HUES48 (cell line): ENCODE measurements around the gene SUCLG1.
"Not testable (repeated sequence)": the region's sequence is repeated elsewhere in the genome, so short reads cannot be mapped to it uniquely, and the experiment has no call there.

Source experiments
- H3K27ac ChIP-seq: one replicate; pipeline ENCODE4 v1.7.0; 2013; ENCODE audit warnings: low read depth, low read length, inconsistent platforms
- H3K27me3 ChIP-seq: 2 replicates; pipeline ENCODE4 v1.6.1; 2013; ENCODE audit warnings: mild to moderate bottlenecking, low read length; ENCODE audit not compliant: control insufficient read depth, insufficient read depth
- H3K36me3 ChIP-seq: 2 replicates; pipeline ENCODE4 v1.6.1; 2013; ENCODE audit warnings: low read length; ENCODE audit not compliant: control insufficient read depth, insufficient read depth
- H3K4me1 ChIP-seq: 2 replicates; pipeline ENCODE4 v1.6.1; 2013; ENCODE audit warnings: mild to moderate bottlenecking, low read length; ENCODE audit not compliant: control insufficient read depth, insufficient read depth
- H3K4me3 ChIP-seq: 2 replicates; pipeline ENCODE4 v1.5.1; 2013; ENCODE audit warnings: mild to moderate bottlenecking, low read depth, low read length
- H3K9ac ChIP-seq: 2 replicates; pipeline ENCODE4 v1.6.1; 2013; ENCODE audit warnings: mild to moderate bottlenecking, low read depth, low read length, moderate library complexity
- H3K9me3 ChIP-seq: 2 replicates; pipeline ENCODE4 v1.6.1; 2013; ENCODE audit warnings: low read length; ENCODE audit not compliant: control insufficient read depth, insufficient read depth

SUCLG1 gene

GRCh38 chr2:84421197-84421596 lies 37.9 kb downstream of the SUCLG1 start:
- H3K4me1 ChIP-seq: no peaks in the 10 kb centered on the region
- no peak overlapping the region for H3K4me3 ChIP-seq
- H3K27me3 ChIP-seq: no peaks in the 10 kb centered on the region
- no peak overlapping the region for H3K27ac ChIP-seq
- H3K9ac ChIP-seq: no peak overlapping the region
- H3K36me3 ChIP-seq: peaks cover 5% of the 10 kb centered on the region; the same call in 1 of the 2 replicates
- no peaks in the 10 kb centered on the region for H3K9me3 ChIP-seq

DNA sequence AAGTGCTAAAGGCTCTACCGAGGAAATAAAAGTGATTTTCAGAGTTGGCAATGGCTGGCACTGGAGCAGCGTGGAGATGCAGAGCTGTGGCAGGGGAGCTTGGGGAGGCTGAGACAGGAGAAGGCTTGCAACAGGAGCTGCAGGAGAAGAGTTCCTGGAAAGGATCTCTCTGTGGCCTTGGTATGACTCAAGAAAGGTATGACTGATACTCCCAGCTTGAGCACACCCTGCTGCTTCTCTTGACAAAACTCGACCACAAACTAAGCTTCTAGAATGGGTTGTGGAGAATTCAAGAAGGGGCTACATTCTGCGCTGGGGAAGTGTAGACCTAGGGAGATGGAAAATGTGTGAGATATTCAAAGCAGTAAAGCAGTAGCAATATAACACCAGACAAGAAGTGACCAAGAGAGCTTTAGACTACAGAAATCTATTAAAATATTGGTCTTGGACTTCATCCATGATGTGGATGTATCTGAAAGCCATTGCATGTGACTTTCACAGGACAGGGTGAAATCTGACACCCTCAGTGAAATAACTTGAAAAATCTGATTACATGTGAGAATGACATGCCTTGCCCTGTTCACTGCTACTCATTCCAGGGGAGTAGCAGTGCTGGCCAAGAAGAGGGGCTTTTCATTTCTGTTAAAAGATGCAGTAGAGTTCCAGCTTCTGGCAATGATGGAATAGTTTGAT lies 41.5 kb downstream of the SUCLG1 start:
- H3K4me3 ChIP-seq: no peak overlapping the region
- no peaks in the 10 kb centered on the region for H3K4me1 ChIP-seq

GRCh38 chr2:84409531-84409930 lies 49.5 kb downstream of the SUCLG1 start:
- H3K9me3 ChIP-seq: no peaks in the 10 kb centered on the region
- H3K4me1 ChIP-seq: no peaks in the 10 kb centered on the region
- H3K9ac ChIP-seq: no peak overlapping the region
- H3K27me3 ChIP-seq: no peaks in the 10 kb centered on the region
- no peak overlapping the region for H3K4me3 ChIP-seq
- H3K36me3 ChIP-seq: no peaks in the 10 kb centered on the region
- H3K27ac ChIP-seq: no peak overlapping the region

More for the DNA sequence above, 41.5 kb downstream of the SUCLG1 start:
- H3K27ac ChIP-seq: no peak overlapping the region
- H3K27me3 ChIP-seq: no peaks in the 10 kb centered on the region
- no peaks in the 10 kb centered on the region for H3K9me3 ChIP-seq
- no peak overlapping the region for H3K9ac ChIP-seq
- no peaks in the 10 kb centered on the region for H3K36me3 ChIP-seq

- H3K4me3 ChIP-seq, H3K27ac ChIP-seq, H3K4me1 ChIP-seq, H3K36me3 ChIP-seq, H3K9me3 ChIP-seq, H3K9ac ChIP-seq, H3K27me3 ChIP-seq: not testable (repeated sequence)
Measured at GRCh38 chr2:84402111-84402510, 57.0 kb downstream of the SUCLG1 start.

DNA sequence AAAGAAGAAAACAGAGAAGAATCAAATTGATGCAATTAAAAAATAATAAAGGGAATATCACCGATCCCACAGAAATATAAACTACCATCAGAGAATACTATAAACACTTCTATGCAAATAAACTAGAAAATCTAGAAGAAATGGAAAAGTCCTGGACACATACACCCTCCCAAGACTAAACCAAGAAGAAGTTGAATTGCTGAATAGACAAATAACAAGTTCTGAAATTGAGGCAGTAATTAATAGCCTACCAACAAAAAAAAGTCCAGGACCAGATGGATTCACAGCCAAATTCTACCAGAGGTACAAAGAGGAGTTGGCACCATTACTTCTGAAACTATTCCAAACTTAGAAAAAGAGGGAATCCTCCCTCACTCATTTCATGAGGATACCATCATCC lies 59.2 kb downstream of the SUCLG1 start:
- not testable (repeated sequence) for H3K27me3 ChIP-seq, H3K4me1 ChIP-seq, H3K27ac ChIP-seq, H3K9me3 ChIP-seq, H3K36me3 ChIP-seq, H3K9ac ChIP-seq, H3K4me3 ChIP-seq

DNA sequence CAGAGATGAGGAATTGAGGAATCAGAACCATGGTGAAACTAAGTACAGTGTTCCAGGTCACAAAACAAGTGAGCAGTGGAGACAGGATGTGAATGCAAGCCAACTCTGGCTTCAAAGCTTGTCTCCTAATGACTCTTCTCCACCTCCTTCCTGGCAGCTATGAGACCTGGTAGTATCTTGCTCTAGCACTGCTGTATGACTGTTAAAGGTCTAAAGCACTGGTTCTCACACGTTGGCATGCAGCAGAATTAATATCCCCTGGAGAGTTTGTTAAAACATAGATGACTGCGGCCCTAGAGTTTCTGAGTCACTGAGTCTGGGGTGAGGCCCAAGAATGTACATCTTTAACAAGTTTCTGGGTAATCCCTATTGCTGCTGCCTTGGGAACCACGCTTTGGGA lies 63.3 kb downstream of the SUCLG1 start:
- Histone ChIP-seq H3K4me3 (no peak overlapping the region), H3K4me1 (no peaks in the 10 kb centered on the region), H3K9me3 (peaks cover 3% of the 10 kb centered on the region; the same call in 1 of the 2 replicates), H3K27me3 (no peaks in the 10 kb centered on the region), H3K9ac (no peak overlapping the region), H3K36me3 (no peaks in the 10 kb centered on the region), H3K27ac (no peak overlapping the region)

GRCh38 chr2:84394628-84395027 lies 64.5 kb downstream of the SUCLG1 start:
- no peaks in the 10 kb centered on the region for H3K27me3 ChIP-seq
- H3K4me1 ChIP-seq: no peaks in the 10 kb centered on the region
- H3K27ac ChIP-seq: no peak overlapping the region
- H3K36me3 ChIP-seq: no peaks in the 10 kb centered on the region
- H3K9ac ChIP-seq: no peak overlapping the region
- H3K4me3 ChIP-seq: no peak overlapping the region
- H3K9me3 ChIP-seq: peaks cover 3% of the 10 kb centered on the region; the same call in 1 of the 2 replicates

DNA sequence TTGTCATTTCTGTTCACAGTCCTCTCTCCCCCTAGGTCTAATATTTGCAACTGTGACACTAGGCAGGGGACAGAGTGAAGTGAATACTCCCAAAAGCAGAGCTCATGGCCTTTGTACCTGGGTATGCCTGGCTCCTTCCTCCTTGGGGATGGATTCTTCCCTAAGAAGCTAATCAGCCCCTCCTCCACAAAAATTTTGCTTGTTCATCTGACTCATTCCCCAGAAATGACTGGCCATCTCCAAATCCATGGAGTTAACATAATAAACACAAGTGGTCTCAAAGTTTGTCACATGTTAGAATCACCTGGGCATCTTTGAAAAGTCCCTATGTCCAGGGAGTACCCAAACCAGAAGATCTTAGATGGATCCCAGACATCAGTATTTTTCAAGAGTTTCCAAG lies 65.3 kb downstream of the SUCLG1 start:
- H3K4me3 ChIP-seq: no peak overlapping the region
- no peak overlapping the region for H3K27ac ChIP-seq
- no peaks in the 10 kb centered on the region for H3K27me3 ChIP-seq
- H3K9ac ChIP-seq: no peak overlapping the region
- H3K9me3 ChIP-seq: peaks cover 3% of the 10 kb centered on the region; the same call in 1 of the 2 replicates
- no peaks in the 10 kb centered on the region for H3K4me1 ChIP-seq
- H3K36me3 ChIP-seq: no peaks in the 10 kb centered on the region

DNA sequence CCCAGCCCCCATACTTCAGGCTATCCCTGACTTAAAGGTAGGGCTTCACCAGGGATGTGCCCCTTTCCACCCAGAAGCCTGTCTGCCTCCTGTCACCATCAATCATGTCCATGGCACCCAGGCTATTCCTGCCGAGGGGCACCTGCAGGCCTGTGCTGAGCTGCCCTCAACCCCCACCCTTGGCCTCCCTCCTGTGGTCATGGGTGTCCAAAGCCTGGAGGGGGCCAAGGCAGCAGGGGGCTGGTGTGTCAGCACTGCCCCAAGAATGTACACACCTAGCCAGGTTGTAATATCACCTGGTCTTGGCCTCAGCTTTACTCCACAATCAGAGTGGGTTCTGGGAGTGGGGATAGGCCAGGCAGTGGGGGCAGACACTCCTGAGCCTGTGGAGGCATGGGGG lies 69.3 kb downstream of the SUCLG1 start:
- peaks cover 3% of the 10 kb centered on the region; the same call in 1 of the 2 replicates for H3K9me3 ChIP-seq

GRCh38 chr2:84388921-84389490 lies 70.1 kb downstream of the SUCLG1 start:
- Histone ChIP-seq H3K27me3 (no peaks in the 10 kb centered on the region), H3K27ac (no peak overlapping the region), H3K9ac (no peak overlapping the region), H3K4me1 (no peaks in the 10 kb centered on the region), H3K9me3 (peaks cover 3% of the 10 kb centered on the region; the same call in 1 of the 2 replicates), H3K36me3 (no peaks in the 10 kb centered on the region), H3K4me3 (no peak overlapping the region)

More for the DNA sequence above, 69.3 kb downstream of the SUCLG1 start:
- Histone ChIP-seq H3K4me3 (no peak overlapping the region), H3K4me1 (no peaks in the 10 kb centered on the region), H3K9ac (no peak overlapping the region), H3K27ac (no peak overlapping the region), H3K27me3 (no peaks in the 10 kb centered on the region), H3K36me3 (no peaks in the 10 kb centered on the region)

DNA sequence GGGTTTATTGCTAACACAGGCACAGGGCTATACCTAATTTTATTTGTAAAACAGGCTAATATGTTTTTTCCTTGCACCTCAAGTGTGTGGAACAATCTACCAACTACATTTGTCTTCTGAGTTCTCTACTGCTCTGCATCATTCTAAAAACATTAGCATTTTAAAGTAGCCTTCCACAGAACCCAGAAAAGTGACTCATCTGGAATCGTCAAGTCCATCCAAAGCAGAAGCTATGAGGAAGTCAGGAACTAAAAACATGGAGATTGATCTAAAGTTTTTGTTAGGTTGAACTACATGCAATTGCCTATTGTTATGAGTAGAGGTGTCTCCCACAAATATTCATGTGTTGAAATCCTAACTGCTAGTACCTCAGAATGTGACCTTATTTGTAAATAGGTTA lies 70.9 kb downstream of the SUCLG1 start:
- no peaks in the 10 kb centered on the region for H3K4me1 ChIP-seq
- H3K9me3 ChIP-seq: peaks cover 3% of the 10 kb centered on the region; the same call in 1 of the 2 replicates
- no peak overlapping the region for H3K27ac ChIP-seq
- no peak overlapping the region for H3K4me3 ChIP-seq
- no peaks in the 10 kb centered on the region for H3K27me3 ChIP-seq
- H3K36me3 ChIP-seq: no peaks in the 10 kb centered on the region
- no peak overlapping the region for H3K9ac ChIP-seq
